GM18499 (cell line): Measurements from ENCODE around the gene NFATC1.

Experiments used
- ATAC-seq: cut with Tn5 transposase; IDR thresholded peaks from one replicate; pipeline ENCODE4 v1.9.1; 2021; ENCODE audit warnings: moderate number of reproducible peaks; ENCODE audit not compliant: insufficient read depth, unreplicated experiment

Gene NFATC1

GRCh38 chr18:79436556-79437275 is 41.0 kb downstream of the NFATC1 start:
- ATAC-seq = no peak

GRCh38 chr18:79438089-79438897 is 42.6 kb downstream of the NFATC1 start:
- ATAC-seq = no peak

GRCh38 chr18:79438898-79439627 is 43.3 kb downstream of the NFATC1 start:
- ATAC-seq = no peak

- no peak for ATAC-seq
Measured at GRCh38 chr18:79439628-79440023, 43.9 kb downstream of the NFATC1 start.

GRCh38 chr18:79440316-79441110 is 44.8 kb downstream of the NFATC1 start:
- ATAC-seq = no peak

- ATAC-seq = no peak
Measured at GRCh38 chr18:79441420-79441819, 45.7 kb downstream of the NFATC1 start.

GRCh38 chr18:79442508-79443221 is 46.9 kb downstream of the NFATC1 start:
- no peak for ATAC-seq

GRCh38 chr18:79445221-79445620 is 49.5 kb downstream of the NFATC1 start:
- no peak for ATAC-seq

- no peak for ATAC-seq
Measured at GRCh38 chr18:79445696-79446561, 50.2 kb downstream of the NFATC1 start.

- ATAC-seq = no peak
Measured at GRCh38 chr18:79446931-79447330, 51.2 kb downstream of the NFATC1 start.

GRCh38 chr18:79447703-79448367 is 52.1 kb downstream of the NFATC1 start:
- no peak for ATAC-seq

GRCh38 chr18:79448621-79449020 is 52.9 kb downstream of the NFATC1 start:
- ATAC-seq = no peak

- no peak for ATAC-seq
Measured at GRCh38 chr18:79449551-79450288, 54.0 kb downstream of the NFATC1 start.

GRCh38 chr18:79450289-79451080 is 54.8 kb downstream of the NFATC1 start:
- no peak for ATAC-seq

- ATAC-seq = no peak
Measured at GRCh38 chr18:79451237-79452125, 55.8 kb downstream of the NFATC1 start.
